MM.1S (cell line): Measurements from ENCODE around the gene MYBPC3.

Experiments used
- DNase-seq: peaks from one replicate; pipeline ENCODE4 v3.0.0-alpha.2; 2015
- H2AFZ ChIP-seq: fragments of 300-600 bp; sonication (generic); 2 replicates; pipeline ENCODE4 v1.6.0; 2016; ENCODE audit warnings: antibody characterized with exemption, low read length
- H3F3A ChIP-seq: fragments of 300-600 bp; sonication (generic); 2 replicates; pipeline ENCODE4 v1.6.1; 2016; ENCODE audit warnings: mild to moderate bottlenecking, antibody characterized with exemption, low read length, moderate library complexity, mixed read lengths; ENCODE audit not compliant: insufficient read depth
- H3K27ac ChIP-seq: fragments of 300-600 bp; sonication (generic); 2 replicates; pipeline ENCODE4 v1.5.1; 2016; ENCODE audit warnings: mild to moderate bottlenecking, low read length
- H3K27me3 ChIP-seq: fragments of 300-600 bp; sonication (generic); replicated peaks from 2 replicates; pipeline ENCODE4 v1.6.0; 2016; ENCODE audit warnings: low read length; ENCODE audit not compliant: insufficient read depth
- H3K36me3 ChIP-seq: fragments of 300-600 bp; sonication (generic); replicated peaks from 2 replicates; pipeline ENCODE4 v1.6.1; 2016; ENCODE audit warnings: mild to moderate bottlenecking, low read length, mixed read lengths; ENCODE audit not compliant: insufficient read depth
- H3K4me1 ChIP-seq: fragments of 300-600 bp; sonication (generic); 2 replicates; pipeline ENCODE4 v1.6.1; 2016; ENCODE audit warnings: low read length, mixed read lengths
- H3K4me2 ChIP-seq: fragments of 300-600 bp; sonication (generic); 2 replicates; pipeline ENCODE4 v1.6.0; 2016; ENCODE audit warnings: low read depth, low read length
- H3K4me3 ChIP-seq: fragments of 300-600 bp; sonication (generic); 2 replicates; pipeline ENCODE4 v1.5.1; 2016; ENCODE audit warnings: low read length, mixed read lengths
- H3K79me2 ChIP-seq: fragments of 300-600 bp; sonication (generic); 2 replicates; pipeline ENCODE4 v1.6.1; 2016; ENCODE audit warnings: mixed run types, low read length, mixed read lengths
- H3K9ac ChIP-seq: fragments of 300-600 bp; sonication (generic); 2 replicates; pipeline ENCODE4 v1.6.1; 2016; ENCODE audit warnings: low read length, mixed read lengths
- H3K9me2 ChIP-seq: fragments of 300-600 bp; sonication (generic); replicated peaks from 2 replicates; pipeline ENCODE4 v1.6.1; 2016; ENCODE audit warnings: mild to moderate bottlenecking, low read length, mixed read lengths; ENCODE audit not compliant: insufficient read depth
- H3K9me3 ChIP-seq: fragments of 300-600 bp; sonication (generic); replicated peaks from 2 replicates; pipeline ENCODE4 v1.6.1; 2016; ENCODE audit warnings: mild to moderate bottlenecking, low read length, mixed read lengths; ENCODE audit not compliant: insufficient read depth
- H4K20me1 ChIP-seq: fragments of 300-600 bp; sonication (generic); 2 replicates; pipeline ENCODE4 v1.6.1; 2016; ENCODE audit warnings: mild to moderate bottlenecking, low read length, moderate library complexity, mixed read lengths; ENCODE audit not compliant: insufficient read depth
- EZH2 ChIP-seq: fragments of 300-600 bp; sonication (generic); optimal IDR thresholded peaks from 2 replicates; pipeline ENCODE3; 2017; ENCODE audit warnings: low read depth, mild to moderate bottlenecking, antibody characterized with exemption, low read length, mixed read lengths
- EZH2phosphoT487 ChIP-seq: fragments of 300-600 bp; sonication (generic); IDR thresholded peaks from 2 replicates; pipeline ENCODE4 v1.6.1; 2018; ENCODE audit warnings: antibody characterized with exemption, low read length
- TF ChIP-seq, protein P1 (sequence below): fragments of 300-600 bp; sonication (generic); IDR thresholded peaks from 2 replicates; pipeline ENCODE4 v1.5.1; 2016; ENCODE audit warnings: antibody characterized with exemption, low read length, mixed read lengths

The MYBPC3 gene

DNA sequence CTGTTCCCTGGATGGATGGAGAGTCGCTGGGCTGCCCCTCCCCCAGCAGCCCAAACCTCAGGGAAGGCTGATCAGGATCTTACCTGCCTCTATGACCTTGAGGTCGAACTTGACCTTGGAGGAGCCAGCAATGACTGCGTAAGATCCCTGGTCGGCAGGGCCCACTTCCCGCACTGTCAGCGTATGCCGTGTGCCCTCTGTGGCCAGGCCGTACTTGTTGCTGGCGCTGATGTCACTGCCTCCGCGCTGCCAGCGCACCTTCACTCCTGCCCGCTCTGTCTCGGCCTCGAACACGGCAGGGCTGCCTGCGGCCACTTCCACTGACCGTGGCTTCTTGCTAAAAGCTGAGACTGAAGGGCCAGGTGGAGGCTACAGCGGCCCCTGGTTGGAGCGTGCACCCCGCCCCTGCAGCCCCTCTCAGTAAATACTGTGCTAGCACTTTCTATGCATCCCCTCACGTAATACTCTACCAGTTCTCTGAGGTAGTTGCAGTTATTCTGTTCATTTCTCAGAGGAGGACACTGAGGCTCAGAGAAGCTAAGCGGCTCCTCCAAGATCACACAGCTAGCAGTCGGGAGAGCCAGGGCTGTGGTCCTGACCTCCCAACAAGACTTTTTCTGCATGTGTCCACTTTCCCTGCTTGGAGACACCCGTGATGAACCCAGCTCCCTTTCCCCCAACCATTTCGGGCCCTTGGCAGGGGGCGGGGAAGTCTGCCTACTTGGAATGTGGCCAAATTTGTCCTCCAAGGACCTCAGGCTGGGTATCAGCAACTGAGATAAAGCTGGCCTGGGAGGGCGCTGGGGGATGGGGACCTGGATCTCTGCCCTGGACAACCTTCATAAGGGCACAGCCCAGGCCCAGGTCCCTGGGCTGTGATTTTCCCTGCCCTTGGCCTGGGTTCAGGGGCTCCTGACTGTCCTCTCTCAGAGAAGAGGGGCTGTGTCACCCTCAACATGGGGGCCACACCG lies 1.1 kb downstream of the MYBPC3 start:
- H3K79me2 ChIP-seq, result no peaks in the 10 kb centered on the region
- no peak for DNase-seq
- no peak overlapping the region for H3K27ac ChIP-seq
- TF ChIP-seq EZH2 (no peak), EZH2phosphoT487 (no peak)
- TF ChIP-seq, protein P1, sequence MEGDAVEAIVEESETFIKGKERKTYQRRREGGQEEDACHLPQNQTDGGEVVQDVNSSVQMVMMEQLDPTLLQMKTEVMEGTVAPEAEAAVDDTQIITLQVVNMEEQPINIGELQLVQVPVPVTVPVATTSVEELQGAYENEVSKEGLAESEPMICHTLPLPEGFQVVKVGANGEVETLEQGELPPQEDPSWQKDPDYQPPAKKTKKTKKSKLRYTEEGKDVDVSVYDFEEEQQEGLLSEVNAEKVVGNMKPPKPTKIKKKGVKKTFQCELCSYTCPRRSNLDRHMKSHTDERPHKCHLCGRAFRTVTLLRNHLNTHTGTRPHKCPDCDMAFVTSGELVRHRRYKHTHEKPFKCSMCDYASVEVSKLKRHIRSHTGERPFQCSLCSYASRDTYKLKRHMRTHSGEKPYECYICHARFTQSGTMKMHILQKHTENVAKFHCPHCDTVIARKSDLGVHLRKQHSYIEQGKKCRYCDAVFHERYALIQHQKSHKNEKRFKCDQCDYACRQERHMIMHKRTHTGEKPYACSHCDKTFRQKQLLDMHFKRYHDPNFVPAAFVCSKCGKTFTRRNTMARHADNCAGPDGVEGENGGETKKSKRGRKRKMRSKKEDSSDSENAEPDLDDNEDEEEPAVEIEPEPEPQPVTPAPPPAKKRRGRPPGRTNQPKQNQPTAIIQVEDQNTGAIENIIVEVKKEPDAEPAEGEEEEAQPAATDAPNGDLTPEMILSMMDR, result no peak
- no peak overlapping the region for H2AFZ ChIP-seq
- H3K9me2 ChIP-seq, result no peaks in the 10 kb centered on the region
- H3K36me3 ChIP-seq, result no peaks in the 10 kb centered on the region
- no peak overlapping the region for H3K9ac ChIP-seq
- H3K4me1 ChIP-seq, result no peaks in the 10 kb centered on the region
- H3K27me3 ChIP-seq, result peaks cover 11% of the 10 kb centered on the region; the same call in 1 of the 2 replicates
- H3K4me3 ChIP-seq, result no peak overlapping the region
- H4K20me1 ChIP-seq, result no peaks in the 10 kb centered on the region
- no peaks in the 10 kb centered on the region for H3K9me3 ChIP-seq
- no peak overlapping the region for H3K4me2 ChIP-seq
- no peaks in the 10 kb centered on the region for H3F3A ChIP-seq

DNA sequence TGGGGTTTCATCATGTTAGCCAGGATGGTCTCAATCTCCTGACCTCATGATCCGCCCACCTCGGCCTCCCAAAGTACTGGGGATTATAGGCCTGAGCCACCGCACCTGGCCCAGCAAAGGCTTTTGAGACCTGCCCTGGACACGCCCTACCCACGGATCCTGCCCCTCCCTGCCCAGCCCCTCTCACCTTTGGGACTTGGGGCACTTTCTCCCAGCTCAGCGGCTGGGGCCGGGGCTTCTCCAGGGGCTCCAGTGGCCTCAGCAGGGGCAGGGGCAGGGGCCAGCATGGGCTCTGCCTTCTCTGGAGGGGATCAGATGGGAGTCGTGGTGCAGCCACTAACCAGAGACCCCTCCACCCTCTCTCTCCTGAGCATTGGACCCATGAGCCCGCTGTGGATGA lies 2.2 kb downstream of the MYBPC3 start:
- Histone ChIP-seq H3K4me3 (no peak overlapping the region), H3K9ac (no peak overlapping the region), H3K9me2 (no peaks in the 10 kb centered on the region), H3F3A (no peaks in the 10 kb centered on the region), H3K27me3 (peaks cover 21% of the 10 kb centered on the region; the same call in 1 of the 2 replicates), H3K4me2 (no peak overlapping the region), H3K79me2 (no peaks in the 10 kb centered on the region), H3K36me3 (no peaks in the 10 kb centered on the region), H3K27ac (no peak overlapping the region), H3K4me1 (no peaks in the 10 kb centered on the region), H2AFZ (no peak overlapping the region), H4K20me1 (no peaks in the 10 kb centered on the region), H3K9me3 (no peaks in the 10 kb centered on the region)
- DNase-seq, result no peak
- TF ChIP-seq, protein P1, result no peak
- no peak for TF ChIP-seq EZH2phosphoT487
- TF ChIP-seq EZH2, result no peak

- no peak overlapping the region for H2AFZ ChIP-seq
- peaks cover 27% of the 10 kb centered on the region for H3K27me3 ChIP-seq
- H3K4me2 ChIP-seq, result no peak overlapping the region
- no peaks in the 10 kb centered on the region for H3K9me3 ChIP-seq
- H3K27ac ChIP-seq, result no peak overlapping the region
- H4K20me1 ChIP-seq, result no peaks in the 10 kb centered on the region
- TF ChIP-seq EZH2phosphoT487, result no peak
- TF ChIP-seq EZH2, result no peak
- TF ChIP-seq, protein P1, result no peak
- no peaks in the 10 kb centered on the region for H3F3A ChIP-seq
- no peaks in the 10 kb centered on the region for H3K9me2 ChIP-seq
- H3K4me1 ChIP-seq, result no peaks in the 10 kb centered on the region
- no peak overlapping the region for H3K9ac ChIP-seq
- H3K79me2 ChIP-seq, result no peaks in the 10 kb centered on the region
- H3K36me3 ChIP-seq, result no peaks in the 10 kb centered on the region
- DNase-seq, result no peak
- H3K4me3 ChIP-seq, result no peak overlapping the region
Observed at GRCh38 chr11:47349521-47350095, 2.9 kb downstream of the MYBPC3 start.
